GM18909 (cell line): ENCODE measurements around the gene SLITRK3.

Source experiments
- ATAC-seq: cut with Tn5 transposase; IDR thresholded peaks from one replicate; pipeline ENCODE4 v1.9.1; 2021; ENCODE audit warnings: mild to moderate bottlenecking; ENCODE audit not compliant: unreplicated experiment, poor library complexity

The SLITRK3 gene, protein sequence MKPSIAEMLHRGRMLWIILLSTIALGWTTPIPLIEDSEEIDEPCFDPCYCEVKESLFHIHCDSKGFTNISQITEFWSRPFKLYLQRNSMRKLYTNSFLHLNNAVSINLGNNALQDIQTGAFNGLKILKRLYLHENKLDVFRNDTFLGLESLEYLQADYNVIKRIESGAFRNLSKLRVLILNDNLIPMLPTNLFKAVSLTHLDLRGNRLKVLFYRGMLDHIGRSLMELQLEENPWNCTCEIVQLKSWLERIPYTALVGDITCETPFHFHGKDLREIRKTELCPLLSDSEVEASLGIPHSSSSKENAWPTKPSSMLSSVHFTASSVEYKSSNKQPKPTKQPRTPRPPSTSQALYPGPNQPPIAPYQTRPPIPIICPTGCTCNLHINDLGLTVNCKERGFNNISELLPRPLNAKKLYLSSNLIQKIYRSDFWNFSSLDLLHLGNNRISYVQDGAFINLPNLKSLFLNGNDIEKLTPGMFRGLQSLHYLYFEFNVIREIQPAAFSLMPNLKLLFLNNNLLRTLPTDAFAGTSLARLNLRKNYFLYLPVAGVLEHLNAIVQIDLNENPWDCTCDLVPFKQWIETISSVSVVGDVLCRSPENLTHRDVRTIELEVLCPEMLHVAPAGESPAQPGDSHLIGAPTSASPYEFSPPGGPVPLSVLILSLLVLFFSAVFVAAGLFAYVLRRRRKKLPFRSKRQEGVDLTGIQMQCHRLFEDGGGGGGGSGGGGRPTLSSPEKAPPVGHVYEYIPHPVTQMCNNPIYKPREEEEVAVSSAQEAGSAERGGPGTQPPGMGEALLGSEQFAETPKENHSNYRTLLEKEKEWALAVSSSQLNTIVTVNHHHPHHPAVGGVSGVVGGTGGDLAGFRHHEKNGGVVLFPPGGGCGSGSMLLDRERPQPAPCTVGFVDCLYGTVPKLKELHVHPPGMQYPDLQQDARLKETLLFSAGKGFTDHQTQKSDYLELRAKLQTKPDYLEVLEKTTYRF

DNA sequence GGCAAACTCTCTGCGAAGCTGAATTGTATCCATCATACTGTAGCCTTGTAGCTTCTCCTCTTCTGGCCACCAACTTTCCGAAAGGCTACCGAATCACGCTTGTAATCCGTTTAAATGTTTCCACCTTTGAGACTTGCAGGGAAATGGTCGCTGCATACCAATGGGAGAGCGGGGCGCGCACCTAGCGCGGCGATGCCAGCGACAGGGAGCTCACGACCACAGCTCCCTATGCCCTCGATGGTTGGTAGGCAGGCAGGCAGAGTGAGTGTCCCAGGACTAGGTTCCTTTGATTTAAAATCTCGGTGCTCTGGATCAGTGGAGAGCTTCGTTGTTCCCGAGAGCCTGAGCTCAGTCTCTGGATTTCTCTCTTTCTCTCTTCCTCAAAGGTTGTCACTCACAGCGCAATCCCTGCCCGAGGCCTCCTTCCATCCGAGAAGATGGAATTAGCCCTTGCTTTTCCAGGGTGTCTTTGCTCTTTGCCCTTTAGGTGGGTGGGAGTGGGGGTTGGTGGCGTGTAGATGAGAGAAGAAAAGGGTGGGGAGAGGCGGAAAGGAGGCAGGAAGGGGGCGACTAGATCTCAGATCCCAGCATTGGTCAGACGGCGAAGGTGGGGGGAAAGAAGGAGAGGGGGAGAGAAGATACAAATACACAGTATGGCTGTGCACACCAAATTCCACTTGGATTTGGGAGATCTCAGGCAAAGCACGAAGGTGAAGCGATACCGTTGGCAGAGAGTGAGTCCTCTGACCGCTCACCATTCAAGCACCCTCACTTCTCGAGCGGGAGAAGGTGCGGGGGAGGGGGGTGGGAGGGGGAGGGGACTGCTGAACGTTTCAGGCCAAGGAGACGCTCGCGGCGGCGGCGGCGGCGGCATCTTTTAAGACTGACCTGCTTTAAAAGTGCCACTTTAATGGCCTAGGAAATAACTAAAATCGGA is at the start of gene SLITRK3:
Gene SLITRK3 (minus strand): TSS at position 745 of the 937 bp plus-strand sequence. CDS start 5,554 bp downstream, outside the sequence.
- ATAC-seq = no peak

DNA sequence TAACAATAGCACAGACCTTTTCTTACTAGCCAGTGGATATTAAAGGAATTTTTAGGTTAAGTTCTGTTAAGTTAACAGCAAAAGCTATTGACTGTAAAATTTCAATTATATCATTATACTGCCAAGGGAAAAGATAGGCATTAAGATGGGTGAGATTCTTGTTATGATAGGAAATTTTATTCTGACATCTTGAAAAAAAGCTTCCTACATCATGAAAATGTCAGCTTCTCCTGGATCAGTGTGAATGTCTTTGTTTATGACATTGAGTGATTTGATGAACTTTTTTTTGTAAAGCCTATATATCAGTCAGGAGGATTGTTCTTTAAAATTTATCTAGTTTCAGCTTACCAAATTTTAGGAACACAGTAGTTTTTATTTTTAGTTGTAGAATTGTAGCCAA is 47.4 kb upstream of the SLITRK3 start:
- ATAC-seq = no peak

DNA sequence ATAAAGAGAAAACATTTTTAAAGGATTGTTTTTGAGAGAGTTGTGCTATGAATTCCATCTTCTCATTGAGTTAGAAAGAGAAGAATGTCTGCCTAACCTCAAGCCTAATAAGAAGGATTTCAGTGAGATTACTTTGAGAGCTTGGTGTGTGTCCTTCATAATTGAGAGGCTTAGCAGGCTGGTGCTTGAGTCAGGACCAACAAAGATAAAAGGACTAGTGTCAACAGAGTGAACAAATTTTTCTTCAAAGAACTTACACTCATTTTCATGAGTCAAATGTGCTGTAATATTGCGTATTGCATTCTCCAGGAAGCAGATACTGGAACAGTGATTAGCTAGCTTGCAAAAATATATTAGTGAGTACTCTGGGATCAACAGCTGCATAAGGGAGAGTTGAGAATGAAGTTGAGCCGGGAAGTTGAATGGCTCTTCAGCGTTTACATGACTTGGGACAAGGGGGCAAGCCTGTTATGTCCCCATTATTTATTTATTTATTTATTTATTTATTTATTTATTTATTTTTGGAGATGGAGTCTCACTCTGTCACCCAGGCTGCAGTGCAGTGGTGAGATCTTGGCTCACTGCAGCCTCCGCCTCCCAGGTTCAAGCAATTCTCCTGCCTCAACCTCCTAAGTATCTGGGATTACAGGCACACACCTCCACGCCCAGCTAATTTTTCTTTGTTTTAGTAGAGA is 37.5 kb upstream of the SLITRK3 start:
- no peak for ATAC-seq

DNA sequence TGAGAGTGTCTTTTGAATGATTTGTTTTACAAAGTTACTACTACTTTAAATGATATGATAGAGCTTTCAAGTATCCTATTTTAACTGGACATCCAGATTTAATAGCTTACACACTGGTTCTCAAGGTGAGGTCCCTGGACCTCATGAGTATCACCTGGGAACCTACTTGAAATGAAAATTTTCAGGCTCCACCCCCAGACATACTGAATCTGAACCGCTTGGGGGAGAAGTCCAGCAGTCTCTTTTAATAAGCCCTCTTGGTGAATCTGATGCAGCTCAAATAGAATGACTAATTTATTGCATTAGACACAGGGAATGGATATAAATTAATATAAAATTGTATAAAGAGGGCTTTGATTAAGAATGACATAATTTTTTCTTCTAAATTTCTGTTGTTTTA is 29.4 kb upstream of the SLITRK3 start:
- no peak for ATAC-seq

DNA sequence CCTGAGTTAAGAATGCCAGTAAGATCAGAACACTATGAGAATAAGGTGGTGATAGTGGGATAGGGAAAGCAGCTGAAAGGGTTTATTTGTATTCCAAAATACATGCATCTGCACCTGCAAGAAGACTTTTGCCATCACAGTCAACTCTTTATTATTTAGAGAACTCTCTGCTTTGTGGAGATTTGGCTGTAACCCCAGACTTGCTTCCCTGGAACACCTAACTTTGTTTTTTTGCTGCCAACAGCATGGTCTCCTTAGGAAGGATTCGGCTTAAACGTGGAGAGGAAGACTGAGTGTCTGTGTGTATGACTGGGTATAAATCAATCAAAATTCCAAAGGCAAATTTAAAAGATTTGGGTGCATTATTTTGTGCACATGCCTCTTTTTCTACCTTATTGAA is 21.6 kb upstream of the SLITRK3 start:
- no peak for ATAC-seq

DNA sequence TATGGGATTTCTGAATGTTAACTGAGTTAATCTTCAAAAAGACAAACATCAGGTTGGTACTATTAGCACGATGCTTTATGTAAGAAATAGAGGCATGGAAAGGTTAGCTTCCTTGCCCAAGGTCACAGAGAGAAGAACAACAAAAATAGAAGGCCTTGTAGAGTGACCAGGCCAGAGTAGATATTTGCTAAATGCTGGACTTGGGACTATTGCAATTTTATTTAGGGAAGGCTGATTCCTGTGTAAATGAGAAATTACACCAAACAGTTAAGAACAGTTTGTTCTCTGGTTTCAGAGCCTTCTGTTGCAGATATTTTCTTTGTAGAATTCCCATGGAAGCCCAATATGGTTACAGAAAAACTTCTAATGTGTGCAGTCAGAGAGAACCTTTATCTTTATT is 16.4 kb upstream of the SLITRK3 start:
- no peak for ATAC-seq

DNA sequence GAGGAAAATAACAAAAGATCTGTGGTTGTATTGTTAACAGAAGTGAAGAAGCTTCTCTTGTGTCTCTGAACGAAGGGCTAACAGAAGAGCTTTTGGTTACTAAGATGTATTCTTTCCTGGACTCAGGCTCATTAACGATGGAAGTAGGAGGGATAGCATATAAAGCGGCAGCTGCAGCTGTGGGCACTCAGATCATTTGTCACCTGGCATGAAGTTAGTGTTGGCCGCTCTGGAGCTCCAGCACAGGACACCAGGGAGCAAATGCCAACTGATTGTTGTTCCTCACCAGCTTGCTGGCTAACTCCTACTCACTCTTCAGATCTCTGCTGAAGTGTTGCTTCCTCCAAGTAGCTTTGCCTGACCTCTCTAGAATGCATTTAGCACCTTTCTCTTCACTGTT is 15.5 kb upstream of the SLITRK3 start:
- no peak for ATAC-seq

DNA sequence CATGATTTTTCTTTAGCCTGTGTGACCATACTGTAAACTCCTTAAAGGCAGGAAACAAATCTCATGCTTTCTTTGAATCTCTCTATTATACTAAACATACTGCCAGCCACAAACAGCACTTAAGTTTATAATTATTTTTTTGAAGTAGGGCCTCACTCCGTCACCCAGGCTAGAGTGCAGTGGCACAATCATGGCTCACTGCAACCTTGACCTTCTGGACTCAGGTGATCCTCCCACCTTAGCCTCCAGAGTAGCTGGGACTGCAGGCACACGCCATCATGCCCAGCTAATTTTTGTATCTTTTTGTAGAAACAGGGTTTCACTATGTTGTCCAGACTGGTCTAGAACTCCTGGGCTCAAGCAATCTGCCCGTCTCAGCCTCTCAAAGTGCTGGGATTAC is 14.5 kb upstream of the SLITRK3 start:
- ATAC-seq = no peak

DNA sequence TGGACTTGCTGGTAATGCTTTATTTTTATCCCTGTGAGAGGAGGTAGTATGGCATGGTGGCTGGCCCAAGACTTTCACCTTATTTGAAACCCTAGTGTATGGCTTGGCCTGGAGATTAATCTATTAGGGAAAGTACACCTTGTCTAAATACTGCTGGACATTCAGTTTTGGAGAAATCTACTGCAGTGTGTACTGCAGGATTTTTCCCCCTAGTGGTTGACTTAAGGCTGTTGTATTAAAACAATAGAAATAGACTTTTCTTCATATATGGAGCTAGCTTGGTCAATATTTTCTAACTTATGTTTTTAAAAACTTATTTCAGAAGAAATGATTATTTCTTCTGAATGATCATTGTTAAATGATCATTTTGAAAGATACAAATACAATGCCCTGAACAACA is 13.9 kb upstream of the SLITRK3 start:
- no peak for ATAC-seq

DNA sequence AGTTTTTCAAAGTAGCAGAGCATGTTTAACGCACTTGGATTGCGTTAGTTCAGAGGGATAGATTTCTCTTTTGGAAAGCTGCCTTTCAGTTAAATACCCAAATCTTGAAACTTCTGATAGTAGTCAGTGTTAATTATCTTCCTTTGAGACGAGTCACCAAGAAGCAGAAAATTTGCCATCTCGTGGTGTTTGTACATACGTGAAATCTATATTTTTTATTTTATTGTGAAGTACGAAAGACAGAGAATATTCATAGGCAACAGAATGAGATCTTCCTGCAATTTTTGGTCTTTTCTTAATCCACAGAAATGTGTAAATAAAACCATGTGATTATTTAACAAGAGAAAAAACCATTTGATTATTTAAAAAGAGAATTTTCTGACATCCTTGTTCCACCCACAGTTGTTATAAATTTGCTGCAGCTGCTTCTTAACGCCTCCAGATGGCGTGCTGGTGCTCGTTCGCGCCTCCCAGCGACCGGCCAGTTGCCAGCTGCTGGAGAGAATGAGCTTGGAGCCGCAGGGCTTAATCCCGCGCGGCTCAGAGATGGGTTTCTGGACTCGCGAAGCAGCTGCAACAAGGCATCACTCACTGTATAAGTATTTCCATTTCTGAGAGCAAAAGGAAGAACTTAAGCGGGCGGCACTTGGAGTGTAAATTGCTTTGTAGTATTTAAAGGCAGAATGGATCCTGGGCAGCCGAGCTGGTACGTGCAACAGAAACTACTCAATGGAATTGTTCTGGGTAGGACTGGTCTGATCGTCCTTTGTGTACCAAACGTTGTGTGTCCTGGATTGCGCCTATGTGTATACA is 10.5 kb upstream of the SLITRK3 start:
- peak; percentile 97 for ATAC-seq

DNA sequence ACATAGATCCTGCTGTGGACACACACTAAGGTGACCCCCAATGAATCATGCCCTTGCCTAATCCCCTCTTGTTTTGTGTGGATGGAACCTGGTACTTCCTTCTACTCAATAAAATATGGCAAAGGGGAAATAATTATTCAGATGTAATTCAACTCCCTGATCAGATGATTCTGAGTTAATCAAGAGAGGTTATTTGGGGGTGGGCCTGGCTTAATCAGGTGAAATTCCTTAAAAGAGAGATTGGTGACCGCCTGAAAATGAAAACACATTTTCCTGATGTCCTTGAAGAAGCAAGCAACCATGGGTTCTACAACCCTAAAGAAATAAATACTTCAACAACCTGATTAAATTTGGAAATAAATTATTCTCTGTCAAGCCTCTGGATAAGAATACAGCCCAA is 8.3 kb upstream of the SLITRK3 start:
- ATAC-seq = no peak

DNA sequence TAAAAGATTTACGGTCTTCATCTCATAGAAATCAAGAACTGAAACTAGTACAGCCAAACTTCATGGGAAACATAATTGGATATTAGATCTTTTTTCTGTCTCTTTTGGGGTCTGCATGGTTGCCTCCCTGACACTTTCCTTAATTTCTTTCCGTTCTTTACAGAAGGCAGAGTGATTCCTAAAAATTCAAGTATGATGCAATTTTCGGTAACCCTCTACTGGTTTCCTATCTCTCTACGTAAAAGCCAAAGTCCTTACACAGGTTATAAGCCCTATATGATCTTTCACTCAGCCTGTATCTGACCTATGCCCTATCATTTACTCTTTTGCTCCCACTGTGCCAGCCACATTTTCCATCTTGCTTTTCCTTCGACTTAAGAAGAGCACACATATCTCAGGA is 6.8 kb upstream of the SLITRK3 start:
- ATAC-seq = no peak

DNA sequence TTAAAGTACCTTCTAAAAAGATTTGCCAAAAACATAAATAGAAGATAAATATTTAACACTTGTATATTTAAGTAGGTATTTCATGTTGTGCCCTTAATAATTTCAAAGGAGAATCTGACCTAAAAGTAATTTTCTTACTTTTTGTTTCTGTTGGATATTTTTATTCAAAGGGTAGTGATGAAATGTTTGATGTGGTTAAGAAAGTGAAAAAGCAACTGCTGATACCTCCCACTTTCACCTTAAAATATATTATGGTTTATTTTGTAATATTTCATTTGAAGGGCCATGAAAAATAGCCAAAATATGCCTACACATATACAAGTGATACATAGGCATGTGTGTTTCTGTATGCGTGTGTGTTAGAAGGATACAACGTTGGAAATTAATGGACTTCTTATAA is 5.8 kb upstream of the SLITRK3 start:
- ATAC-seq = no peak

DNA sequence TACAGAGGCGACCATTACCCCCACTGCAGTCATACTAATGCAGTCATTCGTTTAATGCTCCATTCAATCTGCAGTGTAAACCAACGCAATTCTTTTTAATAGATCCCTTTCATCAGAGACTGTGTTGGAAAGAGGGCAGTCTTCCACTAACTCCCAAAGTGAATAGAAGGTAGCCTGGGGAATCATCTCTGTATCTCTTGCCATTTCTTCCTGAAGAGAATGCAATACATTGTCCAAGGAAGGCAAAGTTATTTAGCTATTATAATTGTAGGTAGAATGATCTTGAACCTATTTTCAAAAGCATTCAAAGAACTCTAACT is 1.3 kb upstream of the SLITRK3 start:
- no peak for ATAC-seq

DNA sequence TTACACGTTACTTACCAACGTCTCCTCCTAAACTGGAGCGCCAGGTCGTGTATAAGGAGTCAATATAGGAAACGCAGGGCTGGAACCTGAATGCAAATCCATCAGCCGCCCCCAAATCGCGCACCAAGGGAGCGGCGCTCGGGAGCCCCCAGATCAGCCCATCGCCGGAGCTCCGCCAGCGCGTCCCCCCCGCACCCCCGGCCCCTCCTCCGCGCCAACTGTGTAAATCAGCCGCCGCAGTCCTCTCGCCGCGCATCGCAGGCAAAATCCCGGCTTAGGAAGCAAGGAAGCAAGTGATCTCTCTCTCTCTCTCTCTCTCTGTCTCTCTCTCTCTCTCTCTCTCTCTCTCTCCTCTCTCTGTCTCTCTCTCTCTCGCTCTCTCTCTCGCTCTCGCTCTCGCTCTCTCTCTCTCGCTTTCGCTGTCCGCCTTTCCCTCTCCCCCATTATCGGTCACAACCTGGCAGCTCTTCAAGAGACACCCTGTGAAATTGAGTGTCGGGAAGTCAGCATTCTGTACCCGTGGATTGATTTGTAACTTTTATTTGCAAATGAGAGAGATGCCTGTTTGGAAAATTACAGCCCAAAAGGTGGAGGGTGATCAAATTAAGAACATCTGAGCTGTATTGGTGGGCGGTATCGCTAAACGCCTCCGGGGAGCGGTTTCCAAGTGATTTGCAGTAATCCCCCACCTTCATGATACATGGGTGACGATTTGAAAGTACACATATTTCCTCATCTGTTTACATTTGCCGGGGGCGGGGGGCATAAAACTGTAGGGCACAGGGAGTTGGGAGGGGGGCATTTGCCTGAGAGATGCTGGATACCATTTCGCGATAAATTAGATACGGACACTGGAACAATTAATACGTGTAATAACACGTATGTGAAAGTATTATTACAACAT is 645 bp upstream of the SLITRK3 start:
- no peak for ATAC-seq

DNA sequence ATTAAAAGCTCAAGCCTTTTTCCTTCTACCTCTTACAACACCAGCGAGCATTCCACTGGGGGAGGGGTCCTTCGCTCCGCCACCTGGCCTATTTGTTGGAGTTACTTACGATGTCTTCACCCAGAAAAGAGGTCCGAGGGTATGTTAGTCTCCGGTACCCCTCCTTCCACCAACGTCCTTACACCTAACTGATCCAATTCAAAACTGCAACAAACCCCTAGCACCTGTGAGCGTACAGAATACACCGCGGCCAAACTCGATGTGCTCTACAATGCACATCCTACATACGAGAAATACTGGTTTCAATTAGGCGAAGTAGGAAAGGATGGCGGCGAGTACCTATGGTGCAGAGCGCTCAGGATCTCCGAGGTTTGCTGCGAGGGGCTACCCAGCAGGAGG is 944 bp downstream of the SLITRK3 start:
- no peak for ATAC-seq

DNA sequence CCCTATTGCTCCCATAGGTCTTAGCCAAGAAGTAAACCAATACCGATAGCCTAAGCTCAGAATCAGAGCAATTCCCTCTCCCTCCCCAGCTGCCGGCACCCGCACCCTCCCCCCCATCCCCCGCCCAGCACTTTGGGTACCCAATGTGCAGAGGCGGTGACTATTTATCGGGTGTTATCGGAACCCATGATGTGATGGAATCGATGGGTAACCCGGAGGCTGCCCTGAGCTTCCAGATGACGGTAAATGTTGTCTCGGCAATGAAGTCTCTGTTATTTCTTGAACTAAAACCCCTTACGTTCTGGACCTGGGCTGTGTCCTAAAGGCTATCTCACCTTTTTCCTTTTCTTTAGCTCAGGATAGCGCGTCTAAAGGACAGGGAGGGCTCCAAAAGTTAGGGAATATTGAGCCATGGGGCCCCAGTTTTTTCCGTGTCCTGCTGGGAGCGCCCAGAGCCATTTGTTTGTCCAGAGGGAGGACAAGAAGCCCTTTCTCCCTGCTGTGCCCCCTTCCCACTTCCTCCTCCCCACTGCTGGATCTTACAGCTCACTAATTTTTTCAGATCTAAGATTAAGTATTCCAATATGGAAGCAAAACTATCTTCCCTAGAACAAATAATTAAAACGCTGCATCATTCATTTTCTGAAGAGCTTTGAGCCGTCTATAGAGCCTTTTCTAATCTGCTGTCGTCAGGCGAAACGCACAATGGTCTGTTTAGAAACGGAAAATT is 1.5 kb downstream of the SLITRK3 start:
- ATAC-seq = no peak
